H1 (cell line): ENCODE measurements around the gene NEDD9. TPM values are rescaled to one million over a fixed set of nuclear protein-coding genes. Genes with fewer than 3 reads are reported as not detected.

Experiments
- CREB1 ChIP-seq: IDR thresholded peaks from 2 replicates; pipeline ENCODE4 v1.6.1; 2012; ENCODE audit warnings: inconsistent platforms
- JUND ChIP-seq: IDR thresholded peaks from 2 replicates; pipeline ENCODE4 v1.6.1; 2011; ENCODE audit warnings: mild to moderate bottlenecking, improper control_type of control experiment, low read length
- PHF8 ChIP-seq: fragments of 200-600 bp; sonication (generic); conservative IDR thresholded peaks from 2 replicates; pipeline ENCODE4 v1.7.1; 2012; ENCODE audit warnings: low read depth, mild to moderate bottlenecking, inconsistent platforms, low read length, moderate library complexity
- POLR2A ChIP-seq, 2 experiments: IDR thresholded peaks; 1 replicate in 1 of 2; 2 replicates in 1 of 2; pipeline ENCODE4 v1.6.1; 2011; ENCODE audit warnings: low read depth in 2 of 2, low read length in 2 of 2, mild to moderate bottlenecking in 2 of 2; ENCODE audit errors: control extremely low read depth in 1 of 2
- RFX5 ChIP-seq: IDR thresholded peaks from 2 replicates; pipeline ENCODE4 v1.6.1; 2011; ENCODE audit warnings: low read depth, low read length, improper control_type of control experiment, borderline replicate concordance
- SAP30 ChIP-seq: fragments of 300-600 bp; sonication (generic); IDR thresholded peaks from 2 replicates; pipeline ENCODE4 v1.7.1; 2012; ENCODE audit warnings: low read length, moderate library complexity, mild to moderate bottlenecking, inconsistent platforms; ENCODE audit not compliant: insufficient read depth, insufficient replicate concordance
- SRF ChIP-seq: IDR thresholded peaks from 2 replicates; pipeline ENCODE4 v1.6.1; 2011; ENCODE audit warnings: mild to moderate bottlenecking, low read depth, low read length, moderate library complexity
- TAF1 ChIP-seq: IDR thresholded peaks from 2 replicates; pipeline ENCODE4 v1.6.1; 2011; ENCODE audit warnings: mild to moderate bottlenecking, low read depth, low read length
- TEAD4 ChIP-seq: IDR thresholded peaks from 2 replicates; pipeline ENCODE4 v1.6.1; 2012; ENCODE audit warnings: low read depth, low read length, inconsistent platforms, mixed read lengths
- polyA plus RNA-seq, 7 experiments: library from polyadenylated mRNA; depleted of rRNA in 3 of 7; stranded (reverse) in 5 of 7; unstranded in 2 of 7; fragments of >200 nt in 5 of 7; fragments of 200-250 nt in 2 of 7; gene quantifications; 1 replicate in 5 of 7; 2 replicates in 1 of 7; 4 replicates in 1 of 7; pipeline versions ENCODE4 v1.2.1 to v1.2.3, GENCODE V29; 2011 to 2013; ENCODE audit warnings: missing spikeins in 2 of 7, mixed read lengths in 2 of 7
- total RNA-seq: library from RNA; stranded (reverse); fragmentation: NEBNext Ultra II Directional; extraction: Animal tissue kit (Norgen Biotek cat#: 25700); gene quantifications from 2 replicates; pipeline ENCODE4 v1.2.1, GENCODE V29; 2021
- TF ChIP-seq, protein P1 (sequence below): fragments of 300-600 bp; sonication (generic); IDR thresholded peaks from 2 replicates; pipeline ENCODE4 v1.7.1; 2012; ENCODE audit warnings: low read length, moderate library complexity, mild to moderate bottlenecking, inconsistent platforms; ENCODE audit not compliant: insufficient replicate concordance

NEDD9 gene
- total and polyA plus RNA-seq, 2 of the 8 experiments (the other 6 are each of a cell fraction or from before 2014, with no cell fraction given), result 3.6 to 12.0 TPM

DNA sequence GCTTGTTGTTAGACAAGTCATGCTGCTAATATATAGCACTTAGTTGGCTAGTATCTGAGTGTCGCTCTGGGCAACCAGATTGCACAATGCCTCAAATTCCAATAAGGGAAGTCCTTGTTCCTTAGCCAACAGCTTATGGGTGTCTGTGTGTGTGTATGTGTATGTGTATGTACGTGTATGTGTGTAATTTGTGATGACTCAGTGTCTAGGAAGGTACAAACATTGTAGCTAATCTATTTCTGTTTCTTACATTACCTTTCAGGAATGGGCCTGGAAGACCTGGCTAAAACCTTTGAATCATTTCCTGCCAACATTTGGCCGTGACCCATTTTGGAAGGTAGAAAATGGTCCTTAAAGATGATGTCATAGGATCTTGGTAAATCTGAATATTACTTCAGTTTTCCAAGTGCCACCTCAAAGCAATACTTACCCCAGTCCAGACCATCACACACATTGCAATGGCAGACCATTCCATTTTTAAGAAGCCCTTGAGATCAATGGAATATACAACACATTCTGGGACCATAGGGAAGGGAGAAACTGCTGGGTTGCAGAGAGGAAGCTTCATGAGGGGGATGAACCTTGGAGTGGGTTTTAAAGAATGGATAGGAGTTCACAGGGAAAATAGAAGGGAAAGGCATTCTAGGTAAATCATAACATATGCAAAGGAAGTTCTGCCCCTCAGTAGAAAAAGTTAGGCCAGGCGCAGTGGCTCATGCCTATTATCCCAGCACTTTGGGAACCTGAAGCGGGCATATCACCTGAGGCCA, 25.1 kb downstream of the NEDD9 start (continued):
- TF ChIP-seq SAP30, result no peak
- TF ChIP-seq CREB1, result no peak
- no peak for TF ChIP-seq RFX5
- TF ChIP-seq SRF, result no peak
- TF ChIP-seq PHF8, result no peak
- no peak for TF ChIP-seq TAF1
- TF ChIP-seq JUND, result no peak
- TF ChIP-seq POLR2A (IDR thresholded peaks at IDR 0.05; ENCODE audit: control extremely low read depth in 1 of 2, low read depth in 2 of 2, low read length in 2 of 2), result no peak
- no peak for TF ChIP-seq TEAD4
- TF ChIP-seq, protein P1, sequence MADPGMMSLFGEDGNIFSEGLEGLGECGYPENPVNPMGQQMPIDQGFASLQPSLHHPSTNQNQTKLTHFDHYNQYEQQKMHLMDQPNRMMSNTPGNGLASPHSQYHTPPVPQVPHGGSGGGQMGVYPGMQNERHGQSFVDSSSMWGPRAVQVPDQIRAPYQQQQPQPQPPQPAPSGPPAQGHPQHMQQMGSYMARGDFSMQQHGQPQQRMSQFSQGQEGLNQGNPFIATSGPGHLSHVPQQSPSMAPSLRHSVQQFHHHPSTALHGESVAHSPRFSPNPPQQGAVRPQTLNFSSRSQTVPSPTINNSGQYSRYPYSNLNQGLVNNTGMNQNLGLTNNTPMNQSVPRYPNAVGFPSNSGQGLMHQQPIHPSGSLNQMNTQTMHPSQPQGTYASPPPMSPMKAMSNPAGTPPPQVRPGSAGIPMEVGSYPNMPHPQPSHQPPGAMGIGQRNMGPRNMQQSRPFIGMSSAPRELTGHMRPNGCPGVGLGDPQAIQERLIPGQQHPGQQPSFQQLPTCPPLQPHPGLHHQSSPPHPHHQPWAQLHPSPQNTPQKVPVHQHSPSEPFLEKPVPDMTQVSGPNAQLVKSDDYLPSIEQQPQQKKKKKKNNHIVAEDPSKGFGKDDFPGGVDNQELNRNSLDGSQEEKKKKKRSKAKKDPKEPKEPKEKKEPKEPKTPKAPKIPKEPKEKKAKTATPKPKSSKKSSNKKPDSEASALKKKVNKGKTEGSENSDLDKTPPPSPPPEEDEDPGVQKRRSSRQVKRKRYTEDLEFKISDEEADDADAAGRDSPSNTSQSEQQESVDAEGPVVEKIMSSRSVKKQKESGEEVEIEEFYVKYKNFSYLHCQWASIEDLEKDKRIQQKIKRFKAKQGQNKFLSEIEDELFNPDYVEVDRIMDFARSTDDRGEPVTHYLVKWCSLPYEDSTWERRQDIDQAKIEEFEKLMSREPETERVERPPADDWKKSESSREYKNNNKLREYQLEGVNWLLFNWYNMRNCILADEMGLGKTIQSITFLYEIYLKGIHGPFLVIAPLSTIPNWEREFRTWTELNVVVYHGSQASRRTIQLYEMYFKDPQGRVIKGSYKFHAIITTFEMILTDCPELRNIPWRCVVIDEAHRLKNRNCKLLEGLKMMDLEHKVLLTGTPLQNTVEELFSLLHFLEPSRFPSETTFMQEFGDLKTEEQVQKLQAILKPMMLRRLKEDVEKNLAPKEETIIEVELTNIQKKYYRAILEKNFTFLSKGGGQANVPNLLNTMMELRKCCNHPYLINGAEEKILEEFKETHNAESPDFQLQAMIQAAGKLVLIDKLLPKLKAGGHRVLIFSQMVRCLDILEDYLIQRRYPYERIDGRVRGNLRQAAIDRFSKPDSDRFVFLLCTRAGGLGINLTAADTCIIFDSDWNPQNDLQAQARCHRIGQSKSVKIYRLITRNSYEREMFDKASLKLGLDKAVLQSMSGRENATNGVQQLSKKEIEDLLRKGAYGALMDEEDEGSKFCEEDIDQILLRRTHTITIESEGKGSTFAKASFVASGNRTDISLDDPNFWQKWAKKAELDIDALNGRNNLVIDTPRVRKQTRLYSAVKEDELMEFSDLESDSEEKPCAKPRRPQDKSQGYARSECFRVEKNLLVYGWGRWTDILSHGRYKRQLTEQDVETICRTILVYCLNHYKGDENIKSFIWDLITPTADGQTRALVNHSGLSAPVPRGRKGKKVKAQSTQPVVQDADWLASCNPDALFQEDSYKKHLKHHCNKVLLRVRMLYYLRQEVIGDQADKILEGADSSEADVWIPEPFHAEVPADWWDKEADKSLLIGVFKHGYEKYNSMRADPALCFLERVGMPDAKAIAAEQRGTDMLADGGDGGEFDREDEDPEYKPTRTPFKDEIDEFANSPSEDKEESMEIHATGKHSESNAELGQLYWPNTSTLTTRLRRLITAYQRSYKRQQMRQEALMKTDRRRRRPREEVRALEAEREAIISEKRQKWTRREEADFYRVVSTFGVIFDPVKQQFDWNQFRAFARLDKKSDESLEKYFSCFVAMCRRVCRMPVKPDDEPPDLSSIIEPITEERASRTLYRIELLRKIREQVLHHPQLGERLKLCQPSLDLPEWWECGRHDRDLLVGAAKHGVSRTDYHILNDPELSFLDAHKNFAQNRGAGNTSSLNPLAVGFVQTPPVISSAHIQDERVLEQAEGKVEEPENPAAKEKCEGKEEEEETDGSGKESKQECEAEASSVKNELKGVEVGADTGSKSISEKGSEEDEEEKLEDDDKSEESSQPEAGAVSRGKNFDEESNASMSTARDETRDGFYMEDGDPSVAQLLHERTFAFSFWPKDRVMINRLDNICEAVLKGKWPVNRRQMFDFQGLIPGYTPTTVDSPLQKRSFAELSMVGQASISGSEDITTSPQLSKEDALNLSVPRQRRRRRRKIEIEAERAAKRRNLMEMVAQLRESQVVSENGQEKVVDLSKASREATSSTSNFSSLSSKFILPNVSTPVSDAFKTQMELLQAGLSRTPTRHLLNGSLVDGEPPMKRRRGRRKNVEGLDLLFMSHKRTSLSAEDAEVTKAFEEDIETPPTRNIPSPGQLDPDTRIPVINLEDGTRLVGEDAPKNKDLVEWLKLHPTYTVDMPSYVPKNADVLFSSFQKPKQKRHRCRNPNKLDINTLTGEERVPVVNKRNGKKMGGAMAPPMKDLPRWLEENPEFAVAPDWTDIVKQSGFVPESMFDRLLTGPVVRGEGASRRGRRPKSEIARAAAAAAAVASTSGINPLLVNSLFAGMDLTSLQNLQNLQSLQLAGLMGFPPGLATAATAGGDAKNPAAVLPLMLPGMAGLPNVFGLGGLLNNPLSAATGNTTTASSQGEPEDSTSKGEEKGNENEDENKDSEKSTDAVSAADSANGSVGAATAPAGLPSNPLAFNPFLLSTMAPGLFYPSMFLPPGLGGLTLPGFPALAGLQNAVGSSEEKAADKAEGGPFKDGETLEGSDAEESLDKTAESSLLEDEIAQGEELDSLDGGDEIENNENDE, result no peak
